PC-9 (cell line): ENCODE measurements around the gene MTA3. TPM values are rescaled to one million over a fixed set of nuclear protein-coding genes. Genes with fewer than 3 reads are reported as not detected.

Experiments used
- BruUV-seq: library from RNA; stranded (reverse); fragments of 400-500 nt; replicated peaks from 2 replicates; lab custom pipeline; 2021; lab: Mats Ljungman, UMichigan
- CTCF ChIA-PET: fragments of 300-600 bp; sonication (Branson Sonifier 250); formaldehyde crosslinking; loops from one replicate; lab custom pipeline; 2022; ENCODE audit warnings: antibody characterized with exemption; lab: Charles Lee
- POLR2A ChIA-PET: fragments of 300-600 bp; sonication (Branson Sonifier 250); formaldehyde crosslinking; loops from one replicate; lab custom pipeline; 2022; ENCODE audit warnings: antibody characterized with exemption; ENCODE audit not compliant: unreplicated experiment; lab: Charles Lee
- DNase-seq, 2 experiments: peaks; one replicate each; pipeline versions ENCODE4 v3.0.0 to v3.0.0-alpha.2; 2015 to 2022; ENCODE audit warnings: mixed read lengths in 1 of 2
- H2AFZ ChIP-seq: fragments of 200-600 bp; sonication (generic); 2 replicates; pipeline ENCODE4 v1.8.1; 2017; ENCODE audit warnings: antibody characterized with exemption
- H3F3A ChIP-seq: fragments of 200-600 bp; sonication (generic); 2 replicates; pipeline ENCODE4 v1.8.1; 2017; ENCODE audit warnings: antibody characterized with exemption, mild to moderate bottlenecking, low read depth; ENCODE audit not compliant: insufficient read depth
- H3K27ac ChIP-seq: fragments of 200-600 bp; sonication (generic); 2 replicates; pipeline ENCODE4 v1.6.1; 2016; ENCODE audit warnings: mixed run types
- H3K27me3 ChIP-seq: fragments of 200-600 bp; sonication (generic); 2 replicates; pipeline ENCODE4 v1.6.1; 2016; ENCODE audit warnings: low read depth, mixed run types; ENCODE audit not compliant: insufficient read depth
- H3K36me3 ChIP-seq: fragments of 200-600 bp; sonication (generic); 2 replicates; pipeline ENCODE4 v1.6.1; 2016; ENCODE audit warnings: low read depth, mixed run types
- H3K4me1 ChIP-seq: fragments of 200-600 bp; sonication (generic); replicated peaks from 2 replicates; pipeline ENCODE4 v1.6.1; 2016; ENCODE audit warnings: mixed run types; ENCODE audit not compliant: insufficient read depth
- H3K4me2 ChIP-seq: fragments of 200-600 bp; sonication (generic); 2 replicates; pipeline ENCODE4 v1.6.1; 2017; ENCODE audit warnings: mixed run types
- H3K4me3 ChIP-seq: fragments of 200-600 bp; sonication (generic); 2 replicates; pipeline ENCODE4 v1.6.1; 2016; ENCODE audit warnings: mixed run types
- H3K79me2 ChIP-seq: fragments of 200-600 bp; sonication (generic); 2 replicates; pipeline ENCODE4 v1.6.1; 2017; ENCODE audit warnings: low read depth, mixed run types
- H3K9me2 ChIP-seq: fragments of 200-600 bp; sonication (generic); 2 replicates; pipeline ENCODE4 v1.8.1; 2017; ENCODE audit warnings: mild to moderate bottlenecking; ENCODE audit not compliant: insufficient read depth
- H3K9me3 ChIP-seq: fragments of 200-600 bp; sonication (generic); 2 replicates; pipeline ENCODE4 v1.8.1; 2016; ENCODE audit warnings: low read depth; ENCODE audit not compliant: insufficient read depth
- H4K20me1 ChIP-seq: fragments of 200-600 bp; sonication (generic); 2 replicates; pipeline ENCODE4 v1.8.1; 2017; ENCODE audit not compliant: insufficient read depth
- EZH2 ChIP-seq: fragments of 200-600 bp; sonication (generic); IDR thresholded peaks from 2 replicates; pipeline ENCODE4 v1.8.0; 2017; ENCODE audit warnings: antibody characterized with exemption, low read depth
- intact Hi-C: fragments of 100-400 bp; cut with micrococcal nuclease; formaldehyde crosslinking; loops from one replicate; pipeline ENCODE4 v1.10.0; 2022; ENCODE audit not compliant: unreplicated experiment
- total RNA-seq: library from RNA; stranded (reverse); gene quantifications from 2 replicates; pipeline ENCODE4 v1.2.3, GENCODE V29; 2021
- TF ChIP-seq, protein P1 (sequence below): fragments of 200-600 bp; sonication (generic); conservative IDR thresholded peaks from 2 replicates; pipeline ENCODE4 v1.6.1; 2017; ENCODE audit warnings: mixed run types, antibody characterized with exemption, mild to moderate bottlenecking, moderate library complexity

The MTA3 gene
- total RNA-seq, 1 experiment from 2014 or later = 89.8 TPM

DNA sequence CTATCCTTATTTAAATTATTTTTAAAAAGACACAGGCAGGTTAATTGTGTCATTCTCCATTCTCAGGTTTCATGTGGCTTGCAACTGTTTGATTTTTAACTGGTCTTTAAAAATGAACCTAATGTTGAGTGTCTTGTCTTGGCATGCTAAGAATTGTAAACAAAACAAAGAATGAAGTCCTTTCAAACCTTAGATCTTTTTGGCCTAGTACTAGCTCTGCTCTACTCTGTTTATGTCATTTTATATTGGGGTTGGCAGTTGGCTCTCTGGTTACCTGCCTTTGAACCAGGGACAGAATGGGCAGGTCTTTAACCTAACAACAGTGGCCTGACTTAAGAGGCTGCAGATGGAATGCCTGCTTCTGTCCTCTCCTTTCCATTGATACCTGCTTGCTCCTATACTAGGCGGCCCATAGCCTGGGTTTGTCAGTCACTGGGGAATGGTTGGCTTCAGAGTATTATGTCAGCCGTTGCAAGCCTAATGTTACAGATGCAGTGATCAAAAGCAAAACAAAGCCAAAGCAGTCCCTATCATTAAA, 85.5 kb downstream of the MTA3 start:
- no peak overlapping the region for H3K27ac ChIP-seq
- POLR2A ChIA-PET = no interaction called here

DNA sequence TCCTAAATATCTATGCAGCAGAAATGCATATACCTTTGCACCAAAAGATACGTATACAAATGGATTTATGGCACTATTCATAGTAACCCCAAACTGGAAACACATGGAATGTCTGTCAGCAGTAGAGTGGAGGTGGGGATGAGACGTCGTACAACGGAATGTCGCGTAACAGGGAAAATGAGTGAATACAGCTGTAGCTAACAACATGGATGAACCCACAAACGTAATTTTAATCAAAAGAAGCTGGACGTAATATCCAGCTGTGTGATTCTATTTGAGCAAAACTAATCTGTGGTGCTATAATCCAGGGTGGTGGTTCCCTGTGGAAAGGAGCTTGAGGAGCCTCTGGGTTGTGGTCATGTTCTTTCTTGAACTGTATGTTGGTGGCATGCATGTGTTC, 89.9 kb downstream of the MTA3 start:
- intact Hi-C loops = no loop called here

More for the DNA sequence above, 85.5 kb downstream of the MTA3 start:
- H3K27me3 ChIP-seq = no peaks in the 10 kb centered on the region
- H3K4me1 ChIP-seq = no peaks in the 10 kb centered on the region
- H3K9me2 ChIP-seq = no peaks in the 10 kb centered on the region
- CTCF ChIA-PET = no interaction called here
- intact Hi-C loops = no loop called here
- H3K9me3 ChIP-seq = no peaks in the 10 kb centered on the region
- H3F3A ChIP-seq = peaks cover 9% of the 10 kb centered on the region; the same call in 1 of the 2 replicates
- H3K4me3 ChIP-seq = no peak overlapping the region
- peaks cover 20% of the 10 kb centered on the region for H4K20me1 ChIP-seq
- 0 out of 2 replicates have a peak, but pooled peaks cover 6% of the 10 kb centered on the region for H3K79me2 ChIP-seq
- no peak overlapping the region for H2AFZ ChIP-seq
- TF ChIP-seq, protein P1, sequence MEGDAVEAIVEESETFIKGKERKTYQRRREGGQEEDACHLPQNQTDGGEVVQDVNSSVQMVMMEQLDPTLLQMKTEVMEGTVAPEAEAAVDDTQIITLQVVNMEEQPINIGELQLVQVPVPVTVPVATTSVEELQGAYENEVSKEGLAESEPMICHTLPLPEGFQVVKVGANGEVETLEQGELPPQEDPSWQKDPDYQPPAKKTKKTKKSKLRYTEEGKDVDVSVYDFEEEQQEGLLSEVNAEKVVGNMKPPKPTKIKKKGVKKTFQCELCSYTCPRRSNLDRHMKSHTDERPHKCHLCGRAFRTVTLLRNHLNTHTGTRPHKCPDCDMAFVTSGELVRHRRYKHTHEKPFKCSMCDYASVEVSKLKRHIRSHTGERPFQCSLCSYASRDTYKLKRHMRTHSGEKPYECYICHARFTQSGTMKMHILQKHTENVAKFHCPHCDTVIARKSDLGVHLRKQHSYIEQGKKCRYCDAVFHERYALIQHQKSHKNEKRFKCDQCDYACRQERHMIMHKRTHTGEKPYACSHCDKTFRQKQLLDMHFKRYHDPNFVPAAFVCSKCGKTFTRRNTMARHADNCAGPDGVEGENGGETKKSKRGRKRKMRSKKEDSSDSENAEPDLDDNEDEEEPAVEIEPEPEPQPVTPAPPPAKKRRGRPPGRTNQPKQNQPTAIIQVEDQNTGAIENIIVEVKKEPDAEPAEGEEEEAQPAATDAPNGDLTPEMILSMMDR = no peak
- TF ChIP-seq EZH2 = no peak
- DNase-seq = no peak
- BruUV-seq = no TSS peak
- no peak overlapping the region for H3K4me2 ChIP-seq
- peaks cover 15% of the 10 kb centered on the region for H3K36me3 ChIP-seq

DNA sequence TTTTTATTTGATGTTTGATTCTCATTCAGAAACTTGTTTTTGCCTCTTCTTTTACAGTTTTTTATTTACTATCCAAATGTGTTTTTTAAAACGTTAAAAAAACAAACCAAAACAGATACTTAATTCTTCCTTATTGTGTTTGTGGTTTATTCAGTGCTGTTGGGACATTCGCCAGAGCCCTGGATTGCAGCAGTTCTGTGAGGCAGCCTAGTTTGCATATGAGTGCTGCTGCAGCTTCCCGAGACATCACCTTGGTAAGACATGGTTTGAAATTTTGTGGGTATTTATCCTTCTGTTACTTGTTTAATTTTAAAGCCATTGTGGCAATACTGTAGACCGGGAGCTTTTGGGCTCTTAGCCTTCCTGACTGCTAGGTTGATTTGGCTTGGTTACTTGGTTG, 91.2 kb downstream of the MTA3 start:
- POLR2A ChIA-PET = no interaction called here
- Histone ChIP-seq H3K79me2 (0 out of 2 replicates have a peak, but pooled peaks cover 6% of the 10 kb centered on the region), H3F3A (peaks cover 26% of the 10 kb centered on the region; the same call in 1 of the 2 replicates), H3K4me1 (no peaks in the 10 kb centered on the region), H3K27me3 (no peaks in the 10 kb centered on the region), H3K4me3 (no peak overlapping the region), H3K9me2 (no peaks in the 10 kb centered on the region), H3K27ac (no peak overlapping the region), H3K36me3 (peaks cover 21% of the 10 kb centered on the region), H3K4me2 (no peak overlapping the region), H2AFZ (no peak overlapping the region), H4K20me1 (peaks cover 20% of the 10 kb centered on the region), H3K9me3 (no peaks in the 10 kb centered on the region)
- no TSS peak for BruUV-seq
- intact Hi-C loops = loop anchor here (5.0 kb wide), 1 partner anchor 817 kb away; no protein-coding TSS in a partner anchor
- CTCF ChIA-PET = no interaction called here
- no peak for DNase-seq
- TF ChIP-seq EZH2 = no peak
- TF ChIP-seq, protein P1 = no peak

More for the DNA sequence above, 89.9 kb downstream of the MTA3 start:
- no TSS peak for BruUV-seq
- H3K79me2 ChIP-seq = 0 out of 2 replicates have a peak, but pooled peaks cover under 1% of the 10 kb centered on the region
- H3K9me2 ChIP-seq = no peaks in the 10 kb centered on the region
- H3K4me3 ChIP-seq = no peak overlapping the region
- peaks cover 20% of the 10 kb centered on the region for H4K20me1 ChIP-seq
- peaks cover 26% of the 10 kb centered on the region; the same call in 1 of the 2 replicates for H3F3A ChIP-seq
- H3K9me3 ChIP-seq = no peaks in the 10 kb centered on the region
- H3K27ac ChIP-seq = no peak overlapping the region
- no peak overlapping the region for H2AFZ ChIP-seq
- peaks cover 19% of the 10 kb centered on the region for H3K36me3 ChIP-seq
- ChIA-PET CTCF (no interaction called here), POLR2A (no interaction called here)
- H3K4me1 ChIP-seq = no peaks in the 10 kb centered on the region
- no peaks in the 10 kb centered on the region for H3K27me3 ChIP-seq
- no peak overlapping the region for H3K4me2 ChIP-seq
- TF ChIP-seq, protein P1 = no peak
- TF ChIP-seq EZH2 = no peak
- no peak for DNase-seq
